Retina (tissue), 1 donor: Measurements from ENCODE around the gene PPP1R3E.
"Not testable (repeated sequence)": the region's sequence is repeated elsewhere in the genome, so short reads cannot be mapped to it uniquely, and the experiment has no call there.

ENCODE experiments used
- DNase-seq: peaks from one replicate; pipeline ENCODE4 v3.0.0-alpha.2; 2016

Gene PPP1R3E

DNA sequence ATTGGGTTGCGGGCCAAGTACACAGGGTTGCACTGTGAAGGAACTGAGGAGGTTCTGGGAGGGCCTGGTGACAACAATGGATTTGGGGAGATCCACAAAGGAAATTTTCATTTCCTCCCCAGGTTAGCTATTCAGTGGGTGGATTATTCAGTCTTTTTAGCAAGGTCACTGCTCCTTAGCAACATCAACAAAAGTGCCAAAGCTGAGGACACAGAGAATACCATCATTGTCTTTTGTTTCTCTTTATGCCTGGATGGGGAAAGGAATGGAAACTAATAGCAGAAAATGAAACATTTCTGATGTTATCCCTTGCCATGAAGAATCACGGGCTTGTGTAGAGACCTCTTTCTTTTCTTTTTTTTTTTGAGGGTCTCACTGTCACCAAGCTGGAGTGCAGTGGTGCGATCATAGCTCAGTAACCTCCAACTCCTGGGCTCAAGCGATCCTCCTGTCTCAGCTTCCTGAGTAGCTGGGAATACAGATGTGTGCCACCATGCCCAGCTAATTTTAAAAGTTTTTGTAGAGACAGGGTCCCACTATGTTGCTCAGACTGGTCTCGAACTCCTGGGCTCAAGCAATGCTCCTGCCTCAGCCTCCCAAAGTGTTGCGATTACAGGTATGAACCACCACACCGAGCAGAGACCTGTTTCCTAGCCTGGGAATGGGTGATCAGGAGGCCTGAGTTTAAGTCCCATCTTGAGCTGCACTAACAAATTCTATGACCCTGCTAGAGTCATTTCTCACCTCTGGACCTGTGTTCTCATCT, 6.5 kb downstream of the PPP1R3E start:
- DNase-seq, result no peak

DNA sequence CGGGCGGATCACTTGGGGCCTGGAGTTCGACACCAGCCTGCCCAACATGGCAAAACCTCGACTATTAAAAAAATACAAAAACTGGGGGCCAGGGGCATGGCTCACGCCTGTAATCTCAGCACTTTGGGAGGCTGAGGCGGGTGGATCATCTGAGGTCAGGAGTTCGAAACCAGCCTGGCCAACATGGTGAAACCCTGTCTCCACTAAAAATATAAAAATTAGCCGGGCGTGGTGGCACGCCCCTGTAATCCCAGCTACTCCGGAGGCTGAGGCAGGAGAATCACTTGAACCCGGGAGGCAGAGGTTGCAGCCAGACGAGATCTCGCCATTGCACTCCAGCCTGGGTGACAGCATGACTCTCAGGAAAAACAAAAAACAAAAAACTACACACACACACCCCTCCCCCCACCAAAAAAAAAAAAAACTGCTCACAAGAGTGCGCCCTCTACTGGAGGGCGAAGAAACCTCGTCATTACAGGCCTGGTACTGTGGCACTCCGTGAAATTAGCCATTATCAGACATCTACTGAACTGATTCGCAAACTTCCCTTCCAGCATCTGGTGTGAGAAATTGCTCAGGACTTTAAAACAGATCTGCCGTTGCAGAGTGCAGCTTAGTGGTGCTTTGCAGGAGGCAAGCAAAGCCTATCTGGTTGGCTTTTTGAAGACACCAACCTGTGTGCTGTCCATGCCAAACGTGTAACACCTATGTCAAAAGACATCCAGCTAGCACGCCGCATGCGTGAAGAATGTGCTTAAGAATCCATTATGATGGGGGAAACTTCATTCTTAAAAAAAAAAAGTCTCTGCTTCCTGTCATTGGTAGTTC, 7.7 kb downstream of the PPP1R3E start:
- peak; percentile 69 for DNase-seq

DNA sequence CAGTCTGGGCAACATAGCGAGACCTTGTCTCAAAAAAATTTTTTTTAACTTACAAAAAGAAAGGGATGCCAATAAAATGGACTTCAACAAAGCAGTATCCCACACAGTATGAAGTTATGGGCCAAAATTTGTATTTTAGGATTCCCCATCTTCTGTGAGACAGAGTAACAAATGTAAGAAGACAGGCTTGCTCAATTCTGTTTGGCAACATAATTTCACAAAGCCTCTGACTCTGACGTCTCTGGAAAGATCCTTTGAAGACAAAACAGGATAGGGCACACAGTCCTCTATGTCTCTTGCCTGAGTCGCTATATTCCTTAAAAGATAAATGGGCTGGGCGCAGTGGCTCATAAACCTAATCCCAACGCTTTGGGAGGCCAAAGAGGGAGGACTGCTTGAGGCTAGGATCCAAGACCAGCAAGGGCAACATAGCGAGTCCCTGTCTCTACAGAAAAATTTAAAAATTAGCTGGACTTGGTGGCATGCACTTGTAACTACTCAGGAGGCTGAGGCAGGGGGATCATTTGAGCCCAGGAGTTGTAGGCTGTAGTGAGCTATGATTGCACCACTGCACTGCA, 15.7 kb downstream of the PPP1R3E start:
- DNase-seq, result no peak

DNA sequence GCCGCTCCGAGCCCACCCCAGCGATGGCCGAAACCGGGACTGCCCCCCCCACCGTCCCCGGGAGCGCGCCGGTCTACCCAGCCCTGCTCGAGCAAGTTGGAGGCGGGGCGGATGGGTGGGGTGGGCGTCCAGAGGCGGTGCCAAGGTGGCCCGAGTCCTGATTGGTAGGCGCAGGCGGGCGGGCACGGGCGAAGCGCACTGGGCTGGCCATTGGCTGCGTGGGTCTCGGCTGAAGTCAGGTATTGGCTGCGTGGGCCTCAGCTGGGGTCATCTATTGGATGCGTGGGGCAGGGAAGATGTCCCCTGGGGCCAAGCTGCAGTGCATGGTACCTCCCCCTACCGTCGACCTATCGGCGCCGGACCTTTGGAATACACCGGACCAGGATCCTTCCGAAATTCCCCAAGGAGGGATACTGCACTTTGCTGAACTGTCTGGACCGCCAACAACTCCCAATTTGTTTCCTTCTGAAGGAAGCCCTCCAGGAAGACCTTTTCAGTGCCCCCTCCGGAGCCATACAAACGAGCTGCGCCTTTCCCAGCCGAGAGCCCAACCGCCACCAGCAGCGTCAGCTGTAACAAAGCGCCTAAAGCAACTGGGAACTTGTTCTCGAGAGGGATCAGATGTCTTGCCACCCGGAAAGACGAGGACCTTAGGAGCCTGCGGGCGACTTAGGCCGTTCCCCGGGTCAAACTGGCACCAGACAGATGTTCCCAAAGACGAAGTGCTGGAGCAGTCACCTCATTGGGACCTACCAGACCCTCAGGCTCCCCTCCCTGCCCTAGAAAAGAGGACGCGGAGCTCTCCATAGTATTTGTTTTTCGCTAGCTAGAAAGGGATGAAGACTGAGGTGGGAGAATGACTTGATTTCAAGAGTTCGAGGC, 16.4 kb downstream of the PPP1R3E start, which contains the start of gene HOMEZ:
Gene HOMEZ (minus strand): TSS at position 113 of the 882 bp plus-strand sequence. CDS start 180 bp downstream, outside the sequence.
- DNase-seq, result peak; percentile 98

DNA sequence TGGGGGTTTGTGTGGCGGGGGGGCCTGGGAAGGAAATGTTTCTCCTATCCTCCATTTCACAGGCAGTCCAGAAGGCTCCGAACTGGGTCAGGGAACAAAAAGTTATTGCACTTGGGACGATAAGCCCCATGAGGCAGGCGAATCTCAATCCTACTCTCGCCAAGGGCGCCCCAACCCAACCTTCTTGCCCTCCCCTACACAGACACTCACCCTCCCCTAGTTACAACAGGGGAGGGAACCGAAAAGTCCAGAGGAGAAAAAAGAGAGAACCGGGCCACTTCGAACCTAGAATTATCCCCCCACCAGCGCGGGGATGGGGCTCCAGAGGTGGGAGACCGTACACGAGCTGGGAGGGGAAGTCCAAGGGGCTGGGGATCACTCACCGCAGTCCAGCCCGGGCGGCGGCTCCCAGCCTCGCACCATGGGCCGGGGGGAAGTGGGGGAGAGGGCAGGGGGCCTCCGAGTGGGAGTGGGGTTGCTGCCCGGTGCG, 17.1 kb downstream of the PPP1R3E start:
- no peak for DNase-seq

DNA sequence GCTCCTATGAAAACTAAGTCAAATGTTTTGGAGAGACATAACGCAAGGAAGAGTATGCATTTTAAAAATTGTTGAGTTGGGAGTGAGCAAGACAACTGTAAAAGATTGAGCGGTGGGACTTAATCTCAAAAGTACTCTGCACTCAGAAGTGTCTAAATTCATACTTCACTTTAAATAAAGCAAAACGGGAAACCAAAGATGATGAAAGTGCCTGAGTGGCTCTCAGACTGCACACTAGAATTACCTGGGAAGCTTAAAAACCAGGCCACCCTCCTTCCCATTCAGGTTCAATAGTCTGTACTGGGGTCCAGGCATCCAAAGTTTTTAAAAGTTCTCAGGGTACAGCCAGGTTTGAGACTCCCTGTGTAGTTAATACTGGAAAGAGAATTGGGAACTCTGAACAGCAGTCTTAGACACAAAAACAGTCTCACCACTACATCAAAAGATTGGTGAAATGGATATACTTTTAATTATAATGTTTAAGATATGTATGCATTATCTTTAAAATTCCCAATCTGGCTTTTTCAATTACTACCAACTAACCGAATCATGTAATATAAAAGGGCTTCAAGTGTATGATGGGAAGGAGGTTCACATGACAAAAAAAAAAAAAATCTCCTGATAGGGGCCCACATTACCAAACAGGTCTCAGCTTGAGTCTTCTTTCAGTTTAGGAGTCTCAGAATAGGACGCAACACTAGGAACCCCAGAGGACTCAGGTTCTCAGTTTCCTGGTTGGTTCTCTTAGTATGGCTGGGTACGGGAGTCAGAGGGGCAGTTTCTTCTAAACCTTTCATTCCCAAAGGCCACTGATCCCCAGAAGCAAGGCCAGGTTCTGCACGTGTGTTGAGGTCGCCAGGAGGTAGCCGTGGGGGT, 17.8 kb downstream of the PPP1R3E start:
- DNase-seq, result no peak

DNA sequence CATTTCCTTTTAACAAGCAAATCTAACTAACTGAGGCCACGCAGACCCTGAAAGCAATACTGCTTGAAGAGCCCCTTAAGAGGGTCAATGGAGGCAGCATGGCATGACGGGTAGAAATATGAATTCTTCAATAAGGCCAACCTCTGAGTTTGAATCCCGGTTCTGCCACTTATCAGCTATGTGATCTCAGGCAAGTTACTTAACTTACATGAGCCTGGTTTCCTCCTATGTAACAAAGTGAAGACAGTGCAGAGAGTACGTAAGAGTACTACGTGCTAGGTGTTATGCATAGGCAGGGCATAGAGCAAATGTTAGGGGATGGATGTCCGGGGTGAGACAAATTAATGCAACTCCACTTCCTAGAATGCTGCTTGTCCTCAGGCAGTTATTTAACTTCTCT, 21.4 kb downstream of the PPP1R3E start:
- DNase-seq, result no peak

DNA sequence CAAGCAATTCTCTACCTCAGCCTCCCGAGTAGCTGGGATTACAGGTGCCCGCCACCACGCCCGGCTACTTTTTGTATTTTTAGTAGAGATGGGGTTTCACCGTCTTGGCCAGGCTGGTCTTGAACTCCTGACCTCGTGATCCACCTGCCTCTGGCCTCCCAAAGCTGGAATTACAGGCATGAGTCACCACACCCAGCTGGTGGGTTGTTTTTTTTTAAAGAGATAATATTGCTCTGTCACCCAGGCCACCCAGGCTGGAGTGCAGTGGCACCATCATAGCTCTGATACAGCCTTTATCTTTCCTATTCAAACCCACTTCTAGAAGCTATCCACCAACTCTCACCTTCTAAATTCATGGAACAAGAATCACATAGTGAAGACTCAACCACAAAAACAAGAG, 24.7 kb downstream of the PPP1R3E start:
- not testable (repeated sequence) for DNase-seq

DNA sequence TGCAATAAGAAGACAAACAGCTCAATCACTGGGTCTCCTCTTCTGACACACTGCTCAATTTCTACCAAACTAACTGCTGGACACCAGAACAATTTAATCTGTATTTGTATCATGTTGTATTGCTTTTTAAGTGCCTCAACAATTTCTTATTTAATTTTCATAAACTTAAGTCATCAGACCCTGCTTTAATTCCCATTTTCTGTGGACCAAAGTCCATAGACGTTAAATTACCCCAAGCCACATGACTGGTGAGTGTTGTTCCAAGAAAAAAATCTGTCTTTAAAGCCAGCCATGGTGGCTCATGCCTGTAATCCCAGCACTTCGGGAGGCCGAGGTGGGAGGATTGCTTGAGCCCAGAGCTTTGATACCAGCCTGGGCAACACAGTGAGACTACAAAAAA, 25.5 kb downstream of the PPP1R3E start:
- DNase-seq, result no peak

DNA sequence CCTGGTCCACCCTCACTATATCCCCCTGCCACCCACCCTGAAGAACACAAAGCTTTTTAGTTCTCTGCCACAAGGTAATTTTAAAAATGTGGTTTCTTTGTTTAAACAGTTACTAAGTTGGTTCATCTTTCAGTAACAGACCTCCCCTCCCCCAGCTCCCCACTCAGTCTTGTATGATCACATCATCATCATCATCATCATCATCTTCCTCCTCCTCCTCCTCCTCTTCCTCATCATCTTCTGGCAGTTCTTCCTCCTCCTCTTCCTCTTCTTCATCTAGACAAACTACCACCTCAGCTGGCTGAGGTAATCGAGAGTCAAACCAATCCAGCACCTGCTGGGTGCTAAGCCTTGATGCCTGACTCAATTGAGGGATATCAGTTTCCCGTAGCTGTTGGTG, 27.2 kb downstream of the PPP1R3E start:
- no peak for DNase-seq

DNA sequence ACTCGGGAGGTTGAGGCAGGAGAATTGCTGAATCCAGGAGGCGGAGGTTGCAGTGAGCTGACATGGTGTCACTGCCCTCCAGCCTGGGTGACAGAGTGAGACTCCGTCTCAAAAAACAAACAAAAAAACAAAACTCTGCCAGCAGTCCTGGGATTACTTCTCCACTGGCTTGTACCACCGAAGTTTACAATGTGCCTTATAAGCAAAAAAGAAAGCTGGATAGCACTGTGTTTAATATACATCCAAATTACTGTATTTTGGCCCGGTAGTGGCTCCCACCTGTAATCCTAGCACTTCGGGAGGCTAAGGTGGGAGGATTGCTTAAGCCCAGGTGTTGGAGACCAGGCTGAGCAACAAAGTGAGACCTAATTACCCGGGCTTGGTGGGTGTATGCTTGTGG, 33.5 kb downstream of the PPP1R3E start:
- DNase-seq, result no peak

DNA sequence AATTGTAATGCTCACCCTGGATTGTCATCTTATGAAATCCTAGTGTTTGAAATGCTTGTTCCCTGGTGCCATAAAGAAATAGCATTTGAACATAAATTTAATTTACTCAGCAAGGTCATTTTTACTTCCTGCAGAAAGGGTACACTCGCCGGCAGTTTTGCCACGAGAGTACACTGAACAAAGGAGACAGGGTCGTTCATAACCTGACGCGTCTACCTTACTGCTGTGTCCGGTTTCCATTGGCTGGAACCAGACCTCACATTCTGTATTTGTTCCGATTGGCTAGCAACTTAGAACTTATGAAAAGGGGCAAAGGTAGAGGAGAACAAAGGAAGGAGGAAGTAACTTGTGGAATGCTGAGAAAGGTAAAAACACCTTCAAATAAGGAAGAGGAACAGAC, 41.8 kb downstream of the PPP1R3E start:
- DNase-seq, result not testable (repeated sequence)

DNA sequence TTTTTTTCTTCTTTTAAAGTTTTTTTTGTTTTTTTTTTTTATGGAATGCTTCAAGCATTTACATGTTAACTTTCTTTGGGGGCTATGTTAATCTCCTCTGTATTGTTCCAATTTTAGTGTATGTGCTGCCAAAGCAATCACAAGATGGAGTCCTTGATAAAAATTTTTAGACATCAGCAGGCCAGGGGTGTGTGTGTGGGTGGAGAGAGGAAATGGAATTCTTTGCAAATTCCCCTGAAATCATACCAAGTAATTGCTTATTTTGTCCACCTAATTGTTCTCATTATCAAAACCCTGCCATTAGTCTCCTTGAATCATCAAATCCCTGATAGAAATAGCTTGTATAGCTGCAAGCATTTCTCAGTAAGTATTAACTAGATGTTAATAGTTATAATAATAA, 43.2 kb downstream of the PPP1R3E start:
- DNase-seq, result no peak

DNA sequence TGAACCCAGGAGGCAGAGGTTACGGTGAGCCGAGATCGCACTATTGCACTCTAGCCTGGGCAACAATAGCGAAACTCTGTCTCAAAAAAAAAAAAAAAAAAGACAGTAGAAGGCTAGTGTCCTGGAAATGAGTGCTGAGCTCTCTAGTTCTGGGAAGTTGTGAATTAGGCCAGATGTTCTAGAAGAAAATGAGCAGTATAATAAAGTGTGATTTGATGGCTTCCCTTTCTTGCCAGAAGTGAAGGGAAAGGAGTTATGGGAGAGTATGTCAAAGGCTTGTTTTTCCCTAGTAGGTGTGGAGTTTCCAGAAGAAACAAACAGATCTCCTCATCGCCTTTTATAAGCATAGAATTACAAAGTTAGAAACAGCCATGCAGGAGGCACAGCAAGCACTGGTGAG, 44.4 kb downstream of the PPP1R3E start:
- DNase-seq, result no peak

DNA sequence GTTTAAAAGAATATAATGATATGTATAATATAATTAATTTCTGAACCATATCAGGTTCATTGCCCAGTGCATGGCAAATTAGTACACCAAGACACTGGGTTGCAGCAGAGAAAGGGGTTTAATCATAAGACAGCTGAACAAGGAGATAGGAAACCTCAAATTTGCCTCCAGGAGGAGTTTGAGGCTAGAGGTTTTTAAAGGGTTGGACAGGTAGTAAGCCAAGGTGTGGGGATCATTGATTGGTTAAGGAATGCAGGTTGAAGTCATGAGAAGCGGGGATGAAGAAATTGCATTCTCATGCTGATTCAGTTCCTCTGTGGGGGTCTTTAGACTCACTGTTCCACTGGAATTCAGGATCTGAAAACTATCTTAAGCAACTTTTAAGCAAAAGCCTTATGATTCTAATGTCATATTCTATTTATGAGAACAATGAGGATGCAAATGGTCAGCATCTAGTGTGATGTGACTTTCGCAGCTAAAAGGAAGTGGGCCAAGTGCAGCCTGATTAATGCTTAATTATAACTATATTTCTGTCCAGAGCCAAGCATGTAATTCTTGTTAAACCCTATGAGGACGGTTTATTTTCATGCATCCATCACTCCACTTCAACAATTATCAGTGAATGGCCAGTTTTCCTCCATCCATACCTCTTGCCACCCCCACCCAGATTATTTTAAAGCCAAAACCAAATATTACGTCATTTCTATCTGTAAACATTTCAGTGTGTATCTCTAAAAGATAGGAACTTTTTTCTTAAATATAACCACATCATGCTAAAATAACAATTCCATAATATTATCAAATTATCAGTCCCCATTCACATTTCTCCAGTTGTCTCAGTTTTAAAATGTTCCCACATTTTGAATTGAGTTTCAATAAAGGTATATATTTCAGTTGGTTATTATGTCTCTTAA, 50.0 kb downstream of the PPP1R3E start:
- DNase-seq, result no peak

DNA sequence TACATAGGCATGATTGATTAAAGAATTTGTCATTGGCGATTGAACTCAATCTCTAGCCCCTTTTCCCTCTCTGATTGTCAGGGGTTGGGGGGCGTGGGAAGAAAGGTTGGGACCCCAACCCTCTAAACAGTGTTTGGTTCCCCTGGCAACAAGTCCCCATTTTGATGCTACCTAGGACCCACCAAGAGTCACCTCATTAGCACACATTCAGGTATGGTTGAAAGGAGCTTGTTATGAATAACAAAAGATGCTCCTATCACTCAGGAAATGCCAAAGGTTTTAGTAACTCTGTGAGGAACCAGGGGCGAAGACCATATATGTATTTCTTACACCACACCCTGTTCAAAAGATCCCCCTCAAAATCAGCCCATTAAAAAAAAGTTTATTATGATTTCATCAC, 50.7 kb downstream of the PPP1R3E start:
- no peak for DNase-seq

DNA sequence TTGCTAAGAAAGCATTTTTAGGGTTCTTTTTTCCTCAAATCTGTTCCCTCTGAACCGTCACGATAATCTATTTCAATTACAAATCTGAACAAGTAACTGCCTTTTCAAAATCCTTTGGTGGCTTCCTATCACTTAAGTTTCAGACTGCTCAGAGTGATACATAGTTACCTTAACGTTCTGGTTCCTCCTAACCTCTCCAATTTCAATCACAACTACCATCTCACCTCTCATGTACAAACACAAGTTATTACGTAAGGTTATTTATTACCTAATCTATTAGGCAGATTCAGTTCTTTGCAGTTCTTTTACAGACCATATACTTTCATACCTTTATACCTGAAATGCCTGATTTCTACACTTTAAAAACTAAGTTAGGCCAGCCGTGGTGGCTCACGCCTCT, 52.8 kb downstream of the PPP1R3E start:
- no peak for DNase-seq

DNA sequence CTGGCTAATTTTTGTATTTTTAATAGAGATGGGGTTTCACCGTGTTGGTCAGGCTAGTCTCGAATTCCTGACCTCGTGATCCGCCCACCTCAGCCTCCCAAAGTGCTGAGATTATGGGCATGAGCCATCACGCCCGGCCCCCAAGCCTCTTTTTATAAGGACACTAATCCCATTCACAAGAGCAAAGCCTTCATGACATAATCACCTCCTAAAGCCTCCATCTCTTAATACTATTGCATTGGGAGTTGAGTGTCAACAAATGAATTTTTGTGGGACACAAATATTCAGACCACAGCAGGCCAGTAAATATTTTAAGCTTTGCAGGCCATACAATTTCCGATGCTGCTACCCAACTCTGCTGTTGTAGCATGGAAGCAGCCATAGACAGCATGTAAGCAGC, 54.1 kb downstream of the PPP1R3E start:
- no peak for DNase-seq
